ENCODE measurements around the gene FETUB. TPM values are rescaled to one million over a fixed set of nuclear protein-coding genes. Genes with fewer than 3 reads are reported as not detected.

Gene FETUB
- 1.8 and 1.9 TPM in 2 replicates for total RNA-seq (2014; rRNA removed; shearing (Covaris generic))
- polyA plus RNA-seq (2015; cell fraction: cytosol; rRNA removed): 1.7 and 2.9 TPM in 2 replicates
- 1.3 and 2.4 TPM in 2 replicates for polyA plus RNA-seq (2015; cell fraction: nucleus; rRNA removed)

GRCh38 chr3:186639778-186640472, at the start of gene FETUB:
Gene FETUB (plus strand): TSS chr3:186640399. CDS start chr3:186640461, 62 bp downstream.
- DNase-seq (ENCODE audit: low read depth): no peak

GRCh38 chr3:186590580-186591295, 49.5 kb upstream of the FETUB start:
- no peak for DNase-seq (ENCODE audit: low read depth)

- no peak for DNase-seq (ENCODE audit: low read depth)
Observed at GRCh38 chr3:186592682-186593081, 47.5 kb upstream of the FETUB start.

- DNase-seq (ENCODE audit: low read depth): no peak
Observed at GRCh38 chr3:186593862-186594261, 46.3 kb upstream of the FETUB start.

GRCh38 chr3:186594591-186595113, 45.5 kb upstream of the FETUB start:
- no peak for DNase-seq (ENCODE audit: low read depth)

- no peak for DNase-seq (ENCODE audit: low read depth)
Observed at GRCh38 chr3:186596568-186597287, 43.5 kb upstream of the FETUB start.

- DNase-seq (ENCODE audit: low read depth): peak; percentile 66
Observed at GRCh38 chr3:186598108-186598784, 42.0 kb upstream of the FETUB start.

GRCh38 chr3:186598794-186599141, 41.4 kb upstream of the FETUB start:
- DNase-seq (ENCODE audit: low read depth): no peak

GRCh38 chr3:186599142-186599784, 40.9 kb upstream of the FETUB start:
- no peak for DNase-seq (ENCODE audit: low read depth)

- DNase-seq (ENCODE audit: low read depth): no peak
Observed at GRCh38 chr3:186599785-186600166, 40.4 kb upstream of the FETUB start.

- DNase-seq (ENCODE audit: low read depth): no peak
Observed at GRCh38 chr3:186600896-186601295, 39.3 kb upstream of the FETUB start.

GRCh38 chr3:186603159-186603558, 37.0 kb upstream of the FETUB start:
- no peak for DNase-seq (ENCODE audit: low read depth)

- no peak for DNase-seq (ENCODE audit: low read depth)
Observed at GRCh38 chr3:186605078-186605477, 35.1 kb upstream of the FETUB start.

GRCh38 chr3:186605561-186606545, 34.3 kb upstream of the FETUB start:
- DNase-seq (ENCODE audit: low read depth): no peak

- no peak for DNase-seq (ENCODE audit: low read depth)
Observed at GRCh38 chr3:186608624-186609215, 31.5 kb upstream of the FETUB start.

- peak; percentile 66 for DNase-seq (ENCODE audit: low read depth)
Observed at GRCh38 chr3:186609247-186609868, 30.8 kb upstream of the FETUB start.

GRCh38 chr3:186612065-186612464, 28.1 kb upstream of the FETUB start:
- DNase-seq (ENCODE audit: low read depth): no peak
